Panc1 (cell line): ENCODE data around the gene TTLL11. TPM values are rescaled to one million over a fixed set of nuclear protein-coding genes. Genes with fewer than 3 reads are reported as not detected.

Source experiments
- ATAC-seq: fragments of 200-7000 bp; cut with Tn5 transposase; 2 replicates; pipeline ENCODE4 v1.9.1; 2020; ENCODE audit warnings: mild to moderate bottlenecking, moderate library complexity
- BruUV-seq: library from RNA; stranded (reverse); fragments of 400-500 nt; replicated peaks from 2 replicates; lab custom pipeline; 2021; lab: Mats Ljungman, UMichigan
- CTCF ChIA-PET: fragments of 300-600 bp; sonication (Branson Sonifier 250); formaldehyde crosslinking; loops from one replicate; lab custom pipeline; 2022; ENCODE audit warnings: antibody characterized with exemption; lab: Charles Lee
- POLR2A ChIA-PET: fragments of 300-600 bp; sonication (Branson Sonifier 250); formaldehyde crosslinking; loops from one replicate; lab custom pipeline; 2022; ENCODE audit warnings: antibody characterized with exemption; lab: Charles Lee
- DNase-seq: peaks from one replicate; pipeline ENCODE4 v3.0.0-alpha.2; 2010; ENCODE audit warnings: low read depth, low spot score
- H3K27ac ChIP-seq: 2 replicates; pipeline ENCODE4 v1.5.1; 2011; ENCODE audit warnings: mild to moderate bottlenecking, low read length, inconsistent platforms
- H3K27me3 ChIP-seq: fragments of 200-500 bp; sonication (Bioruptor generic); 2 replicates; pipeline ENCODE4 v1.6.0; 2014; ENCODE audit warnings: low read length, inconsistent platforms; ENCODE audit not compliant: control insufficient read depth, insufficient read depth
- H3K36me3 ChIP-seq: fragments of 200-500 bp; sonication (Bioruptor generic); 2 replicates; pipeline ENCODE4 v1.5.1; 2014; ENCODE audit warnings: inconsistent platforms, mild to moderate bottlenecking, low read length, moderate library complexity; ENCODE audit not compliant: control insufficient read depth, insufficient read depth
- H3K4me1 ChIP-seq: 2 replicates; pipeline ENCODE4 v1.5.1; 2011; ENCODE audit warnings: inconsistent platforms, mild to moderate bottlenecking, low read length, moderate library complexity; ENCODE audit not compliant: control insufficient read depth, insufficient read depth
- H3K4me3 ChIP-seq, 2 experiments: 2 replicates each; pipeline ENCODE4 v1.5.1; 2011 to 2012; ENCODE audit warnings: low read depth in 2 of 2, low read length in 2 of 2, mild to moderate bottlenecking in 2 of 2, inconsistent platforms in 1 of 2, moderate library complexity in 1 of 2
- H3K9me3 ChIP-seq: fragments of 200-500 bp; sonication (Bioruptor generic); 2 replicates; pipeline ENCODE4 v1.5.1; 2014; ENCODE audit warnings: low read depth, mild to moderate bottlenecking, inconsistent platforms, low read length, moderate library complexity; ENCODE audit not compliant: control insufficient read depth, insufficient read depth
- POLR2AphosphoS5 ChIP-seq: IDR thresholded peaks from 2 replicates; pipeline ENCODE4 v1.6.1; 2012; ENCODE audit warnings: mild to moderate bottlenecking, low read depth, low read length, moderate library complexity
- SIN3A ChIP-seq: IDR thresholded peaks from 2 replicates; pipeline ENCODE4 v1.6.1; 2012; ENCODE audit warnings: low read depth, mild to moderate bottlenecking, low read length, moderate library complexity, borderline replicate concordance; ENCODE audit not compliant: insufficient read depth
- TCF7L2 ChIP-seq: IDR thresholded peaks from 2 replicates; pipeline ENCODE4 v1.6.1; 2011; ENCODE audit warnings: mild to moderate bottlenecking, low read depth, low read length, inconsistent platforms
- in situ Hi-C: cut with HindIII; loops from 2 replicates; pipeline ENCODE4 v1.10.0; 2016; ENCODE audit warnings: low sequenced_read_pairs, low pct_unique_long_range_greater_than_20kb
- intact Hi-C: fragments of 100-400 bp; cut with micrococcal nuclease; formaldehyde crosslinking; loops from one replicate; pipeline ENCODE4 v1.10.0; 2022; ENCODE audit not compliant: unreplicated experiment
- total RNA-seq: library from RNA; stranded (reverse); gene quantifications from one replicate; pipeline ENCODE4 v1.2.1, GENCODE V29; 2021; ENCODE audit not compliant: unreplicated experiment
- TF ChIP-seq, protein P1 (sequence below), 2 experiments: IDR thresholded peaks; 2 replicates each; pipeline ENCODE4 v1.6.1; 2011 to 2012; ENCODE audit warnings: low read depth in 2 of 2, control low read depth in 1 of 2, low read length in 1 of 2, mild to moderate bottlenecking in 1 of 2, moderate library complexity in 1 of 2; ENCODE audit not compliant: insufficient read depth in 1 of 2
- TF ChIP-seq, protein P2 (sequence below): fragments of 450-650 bp; IDR thresholded peaks from 2 replicates; pipeline ENCODE4 v1.5.1; 2017; ENCODE audit warnings: mild to moderate bottlenecking

TTLL11 gene
- total RNA-seq, 1 experiment from 2014 or later = 1.1 TPM

DNA sequence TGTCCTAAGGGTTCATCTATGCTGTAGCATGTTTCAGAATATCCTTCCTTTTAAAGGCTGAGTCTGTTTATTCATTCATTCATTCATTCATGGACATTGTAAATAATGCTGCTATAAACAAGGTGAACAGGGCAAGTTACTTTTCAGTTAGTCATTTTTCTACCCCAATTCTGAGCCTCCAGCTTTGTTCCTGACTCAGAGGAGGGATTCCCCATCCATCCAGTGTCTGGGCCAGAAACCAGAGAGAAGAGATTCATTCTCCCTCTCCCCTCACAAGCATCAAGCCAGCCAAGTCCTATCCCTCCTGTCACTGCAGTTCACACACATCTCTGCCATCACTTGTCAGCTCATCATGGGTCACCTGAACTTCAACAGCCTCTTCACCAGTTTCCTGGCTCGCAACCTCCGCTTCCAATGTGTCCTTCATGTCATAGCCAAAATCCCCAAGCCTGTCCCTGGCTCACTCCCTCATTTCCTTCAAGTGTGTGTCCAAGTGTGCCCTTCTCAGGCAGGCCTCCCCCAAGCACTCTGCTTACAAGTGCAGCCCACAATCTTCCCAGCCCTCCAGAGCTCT is 203.0 kb downstream of the TTLL11 start:
- no peaks in the 10 kb centered on the region for H3K36me3 ChIP-seq
- in situ Hi-C loops = no loop called here
- ChIA-PET POLR2A (no interaction called here), CTCF (no interaction called here)
- H3K4me1 ChIP-seq = no peaks in the 10 kb centered on the region
- ATAC-seq (no peak), DNase-seq (no peak)
- H3K27ac ChIP-seq = no peak overlapping the region
- no peaks in the 10 kb centered on the region for H3K27me3 ChIP-seq
- intact Hi-C loops = no loop called here
- no peaks in the 10 kb centered on the region for H3K9me3 ChIP-seq
- no TSS peak for BruUV-seq
- TF ChIP-seq, protein P1, sequence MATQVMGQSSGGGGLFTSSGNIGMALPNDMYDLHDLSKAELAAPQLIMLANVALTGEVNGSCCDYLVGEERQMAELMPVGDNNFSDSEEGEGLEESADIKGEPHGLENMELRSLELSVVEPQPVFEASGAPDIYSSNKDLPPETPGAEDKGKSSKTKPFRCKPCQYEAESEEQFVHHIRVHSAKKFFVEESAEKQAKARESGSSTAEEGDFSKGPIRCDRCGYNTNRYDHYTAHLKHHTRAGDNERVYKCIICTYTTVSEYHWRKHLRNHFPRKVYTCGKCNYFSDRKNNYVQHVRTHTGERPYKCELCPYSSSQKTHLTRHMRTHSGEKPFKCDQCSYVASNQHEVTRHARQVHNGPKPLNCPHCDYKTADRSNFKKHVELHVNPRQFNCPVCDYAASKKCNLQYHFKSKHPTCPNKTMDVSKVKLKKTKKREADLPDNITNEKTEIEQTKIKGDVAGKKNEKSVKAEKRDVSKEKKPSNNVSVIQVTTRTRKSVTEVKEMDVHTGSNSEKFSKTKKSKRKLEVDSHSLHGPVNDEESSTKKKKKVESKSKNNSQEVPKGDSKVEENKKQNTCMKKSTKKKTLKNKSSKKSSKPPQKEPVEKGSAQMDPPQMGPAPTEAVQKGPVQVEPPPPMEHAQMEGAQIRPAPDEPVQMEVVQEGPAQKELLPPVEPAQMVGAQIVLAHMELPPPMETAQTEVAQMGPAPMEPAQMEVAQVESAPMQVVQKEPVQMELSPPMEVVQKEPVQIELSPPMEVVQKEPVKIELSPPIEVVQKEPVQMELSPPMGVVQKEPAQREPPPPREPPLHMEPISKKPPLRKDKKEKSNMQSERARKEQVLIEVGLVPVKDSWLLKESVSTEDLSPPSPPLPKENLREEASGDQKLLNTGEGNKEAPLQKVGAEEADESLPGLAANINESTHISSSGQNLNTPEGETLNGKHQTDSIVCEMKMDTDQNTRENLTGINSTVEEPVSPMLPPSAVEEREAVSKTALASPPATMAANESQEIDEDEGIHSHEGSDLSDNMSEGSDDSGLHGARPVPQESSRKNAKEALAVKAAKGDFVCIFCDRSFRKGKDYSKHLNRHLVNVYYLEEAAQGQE (IDR thresholded peaks at IDR 0.05; ENCODE audit: insufficient read depth in 1 of 2, low read depth in 2 of 2, low read length in 1 of 2) = no peak
- TF ChIP-seq TCF7L2 (no peak), POLR2AphosphoS5 (no peak), SIN3A (no peak)
- TF ChIP-seq, protein P2, sequence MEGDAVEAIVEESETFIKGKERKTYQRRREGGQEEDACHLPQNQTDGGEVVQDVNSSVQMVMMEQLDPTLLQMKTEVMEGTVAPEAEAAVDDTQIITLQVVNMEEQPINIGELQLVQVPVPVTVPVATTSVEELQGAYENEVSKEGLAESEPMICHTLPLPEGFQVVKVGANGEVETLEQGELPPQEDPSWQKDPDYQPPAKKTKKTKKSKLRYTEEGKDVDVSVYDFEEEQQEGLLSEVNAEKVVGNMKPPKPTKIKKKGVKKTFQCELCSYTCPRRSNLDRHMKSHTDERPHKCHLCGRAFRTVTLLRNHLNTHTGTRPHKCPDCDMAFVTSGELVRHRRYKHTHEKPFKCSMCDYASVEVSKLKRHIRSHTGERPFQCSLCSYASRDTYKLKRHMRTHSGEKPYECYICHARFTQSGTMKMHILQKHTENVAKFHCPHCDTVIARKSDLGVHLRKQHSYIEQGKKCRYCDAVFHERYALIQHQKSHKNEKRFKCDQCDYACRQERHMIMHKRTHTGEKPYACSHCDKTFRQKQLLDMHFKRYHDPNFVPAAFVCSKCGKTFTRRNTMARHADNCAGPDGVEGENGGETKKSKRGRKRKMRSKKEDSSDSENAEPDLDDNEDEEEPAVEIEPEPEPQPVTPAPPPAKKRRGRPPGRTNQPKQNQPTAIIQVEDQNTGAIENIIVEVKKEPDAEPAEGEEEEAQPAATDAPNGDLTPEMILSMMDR = no peak
- no peak overlapping the region for H3K4me3 ChIP-seq

DNA sequence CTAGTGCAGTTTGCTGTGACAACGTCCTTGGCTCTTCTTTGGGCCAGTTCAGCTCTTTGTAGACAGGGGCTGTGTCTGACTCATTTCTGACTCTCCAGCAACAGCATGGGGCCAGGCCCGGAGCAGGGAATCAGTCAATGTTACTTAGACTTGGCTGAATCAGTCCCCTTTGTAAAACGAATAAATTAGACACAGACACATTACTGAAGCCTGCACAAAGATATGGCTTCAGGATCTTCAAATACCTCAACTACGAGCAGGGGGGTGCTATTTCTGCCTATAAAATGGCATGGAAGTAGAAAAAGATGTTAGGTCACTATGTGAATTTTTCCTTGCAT is 204.7 kb downstream of the TTLL11 start:
- in situ Hi-C loops = no loop called here
- no TSS peak for BruUV-seq
- CTCF ChIA-PET = no interaction called here
- TF ChIP-seq, protein P2 = no peak
- TF ChIP-seq POLR2AphosphoS5 = no peak
- no peaks in the 10 kb centered on the region for H3K36me3 ChIP-seq
- intact Hi-C loops = no loop called here
- H3K4me1 ChIP-seq = no peaks in the 10 kb centered on the region
- no peaks in the 10 kb centered on the region for H3K9me3 ChIP-seq
- no peaks in the 10 kb centered on the region for H3K27me3 ChIP-seq
- no peak for ATAC-seq
- H3K4me3 ChIP-seq = no peak overlapping the region
- DNase-seq = no peak
- POLR2A ChIA-PET = no interaction called here
- no peak overlapping the region for H3K27ac ChIP-seq
